ENCODE measurements around the gene REPIN1. TPM values are rescaled to one million over a fixed set of nuclear protein-coding genes. Genes with fewer than 3 reads are reported as not detected.

Gene REPIN1
- total RNA-seq (2011; cell fraction: chromatin; rRNA removed; ENCODE audit: low replicate concordance): 109 and 296 TPM in 2 replicates
- 251 and 260 TPM in 2 replicates for total RNA-seq (2011; cell fraction: nucleolus; rRNA removed)
- 183 and 184 TPM in 2 replicates for total RNA-seq (2011; cell fraction: nucleoplasm; rRNA removed)
- 212 and 268 TPM in 2 replicates for total RNA-seq (2014; rRNA removed)
- 46.9 and 56.8 TPM in 2 replicates for total RNA-seq (2014; rRNA removed; fragmentation: Illumina TruSeq; extraction: Trizol)
- total RNA-seq (2015; rRNA removed; fragmentation: Illumina TruSeq; extraction: Trizol): 94.0 and 99.6 TPM in 2 replicates
- total RNA-seq (2021): 277 and 283 TPM in 2 replicates
- 130 and 189 TPM in 2 replicates for polyA plus RNA-seq (2011; rRNA removed)
- polyA plus RNA-seq (2011; cell fraction: cytosol; rRNA removed): 210 and 322 TPM in 2 replicates
- 461 and 543 TPM in 2 replicates for polyA plus RNA-seq (2011; cell fraction: nucleus; rRNA removed)
- 186 and 202 TPM in 2 replicates for polyA plus RNA-seq (2012)
- 94.3 and 120 TPM in 2 replicates for polyA plus RNA-seq (2014; fragmentation: Illumina TruSeq; extraction: Trizol)
- polyA plus RNA-seq (2014; fragmentation: Nextera tagmentation; extraction: Ambion mirVana): 10 to 100 TPM in 1 of 2 experiments, 1 to 10 TPM in 1; 8.1 to 11.0 TPM
- 209 and 237 TPM in 2 replicates for polyA plus RNA-seq (2014; rRNA removed)
- 65.6 and 71.9 TPM in 2 replicates for polyA minus RNA-seq (2011; rRNA and poly(A)+ RNA removed)
- polyA minus RNA-seq (2011; cell fraction: cytosol; rRNA and poly(A)+ RNA removed): 96.6 and 122 TPM in 2 replicates
- polyA minus RNA-seq (2011; cell fraction: nucleus; rRNA and poly(A)+ RNA removed): 81.0 and 130 TPM in 2 replicates
- Bru-seq, nascent RNA: percentile 94 among the genes with signal in this experiment
- BruChase-seq, experiment 1, labeled RNA remaining after a 2-hour chase: percentile 96 among the genes with signal in this experiment
- BruChase-seq, experiment 2, labeled RNA remaining after a 6-hour chase: percentile 98 among the genes with signal in this experiment
- long read RNA-seq, experiment 1, transcript REPIN1-214 (3 exons, 2,058 nt): minor isoform, 15 of 1,157 reads
- long read RNA-seq, experiment 1, transcript REPIN1-207 (2 exons, 1,064 nt): minor isoform, 18 of 1,157 reads
- long read RNA-seq, experiment 1, transcript REPIN1-203 (2 exons, 2,969 nt): minor isoform, 83 of 1,157 reads
- long read RNA-seq, experiment 1, transcript REPIN1-202 (1 exons, 2,876 nt): major isoform, 956 of 1,157 reads
- long read RNA-seq, experiment 1, partial matches to known transcripts: 15 of 1,157 reads
- long read RNA-seq, experiment 1, other reads (novel, unspliced or antisense): 53 of 1,157 reads
- long read RNA-seq, experiment 2, transcript REPIN1-207 (2 exons, 1,064 nt): minor isoform, 23 of 235 reads
- long read RNA-seq, experiment 2, transcript REPIN1-203 (2 exons, 2,969 nt): minor isoform, 27 of 235 reads
- long read RNA-seq, experiment 2, transcript REPIN1-202 (1 exons, 2,876 nt): major isoform, 114 of 235 reads
- long read RNA-seq, experiment 2, transcript REPIN1-214 (3 exons, 2,058 nt): minor isoform, 13 of 235 reads
- long read RNA-seq, experiment 2, partial matches to known transcripts: 3 of 235 reads
- long read RNA-seq, experiment 2, other reads (novel, unspliced or antisense): 29 of 235 reads
- long read RNA-seq, experiment 3, transcript REPIN1-202 (1 exons, 2,876 nt): major isoform, 27 of 48 reads
- long read RNA-seq, experiment 3, transcript REPIN1-203 (2 exons, 2,969 nt): minor isoform, 13 of 48 reads
- long read RNA-seq, experiment 3, partial matches to known transcripts: 0 of 48 reads
- long read RNA-seq, experiment 3, other reads (novel, unspliced or antisense): 7 of 48 reads

- H3K9me3 ChIP-seq (replicated peaks; ENCODE audit: control insufficient read depth, insufficient read depth, low read depth, low read length): no peaks in the 10 kb centered on the region
- peak within 1 kb of the TSS; percentile 82 for H2AFZ ChIP-seq (ENCODE audit: low read depth, low read length)
- TF ChIP-seq DMBX1 (CRISPR knock-in tag; IDR thresholded peaks at IDR 0.05; ENCODE audit: borderline replicate concordance) (peak; percentile 75), ZFP1 (CRISPR knock-in tag; IDR thresholded peaks at IDR 0.05) (no peak), TEAD4 (IDR thresholded peaks at IDR 0.05; ENCODE audit: low read length) (peak; percentile 5), TEAD4 (CRISPR knock-in tag; IDR thresholded peaks at IDR 0.05; ENCODE audit: borderline replicate concordance) (no peak), TCF7 (IDR thresholded peaks at IDR 0.05; ENCODE audit: borderline replicate concordance) (no peak), SIN3B (IDR thresholded peaks at IDR 0.05; ENCODE audit: low read depth) (no peak; the same call in none of the 2 replicates), ZNF518B (CRISPR knock-in tag; IDR thresholded peaks at IDR 0.05) (no peak), THAP7 (CRISPR knock-in tag; IDR thresholded peaks at IDR 0.05) (0 out of 2 replicates have a peak, but pooled peaks have one; percentile 27)
Measured at GRCh38 chr7:150368096-150368883, at the start of gene REPIN1. Gene REPIN1 (plus strand): TSS chr7:150368822. CDS start chr7:150369712, 890 bp downstream.

More at GRCh38 chr7:150368096-150368883, at the start of gene REPIN1:
- peak; percentile 97 to 99 (median 98) for DNase-seq (ENCODE audit: extremely low read depth in 1 of 4, low spot score in 3 of 4)
- FAIRE-seq: peak; percentile 32
- POLR2A ChIA-PET: interaction anchor here (0.6 to 3.5 kb wide), 17 partner anchors 9 to 884 kb away, joined by 3 to 30 read pairs (median 3); partner anchors contain the start of genes ACTR3C, FASTK and LRRC61
- in situ Hi-C loops (cut with MboI): no loop called here
- peak within 1 kb of the TSS; percentile 97 for H3K27ac ChIP-seq (ENCODE audit: extremely low read depth, low read depth, low read length)
- peak within 1 kb of the TSS; percentile 100 for H3K4me2 ChIP-seq (ENCODE audit: insufficient read depth, low read length)
- H3K36me3 ChIP-seq (ENCODE audit: control insufficient read depth, insufficient read depth, low read length): peaks cover 44% of the 10 kb centered on the region
- H4K20me1 ChIP-seq (replicated peaks; ENCODE audit: control insufficient read depth, insufficient read depth, low read length): no peaks in the 10 kb centered on the region; the same call in 1 of the 2 replicates
- H3K9ac ChIP-seq (ENCODE audit: insufficient read depth in 1 of 2, low read depth in 2 of 2, low read length in 2 of 2): peak within 1 kb of the TSS; percentile 98 to 99
- TSS peak; percentile 76 for BruUV-seq (replicated peaks)
- 2% methylated on average over 75 of the region's 85 CpGs for WGBS (ENCODE audit: insufficient coverage, low coverage, missing lambda C conversion rate)
- H3K27me3 ChIP-seq (ENCODE audit: control insufficient read depth in 2 of 2, insufficient read depth in 2 of 2, low read length in 2 of 2): no peaks in the 10 kb centered on the region
- peak; percentile 76 for ATAC-seq
- H3K79me2 ChIP-seq (ENCODE audit: control insufficient read depth, insufficient read depth, low read length): peaks cover 52% of the 10 kb centered on the region
- CTCF ChIA-PET (ENCODE audit: low intra/inter-chr PET ratio): no interaction called here
- intact Hi-C loops (cut with micrococcal nuclease): loop anchor here (2.0 kb wide), 2 partner anchors 33 to 45 kb away; partner anchors contain the start of genes ACTR3C and LRRC61
- H3K4me1 ChIP-seq (replicated peaks in 1 of 2; ENCODE audit: control insufficient read depth in 2 of 2, insufficient read depth in 2 of 2, low read length in 2 of 2): peaks cover 45 to 51% of the 10 kb centered on the region in 2 experiments
- H3K4me3 ChIP-seq: peak within 1 kb of the TSS; percentile 79
- H3K9me1 ChIP-seq (ENCODE audit: control insufficient read depth, insufficient read depth, low read length): no peaks in the 10 kb centered on the region

Measured in K562 (cell line).